Measurements from ENCODE around the gene SERAC1. TPM values are rescaled to one million over a fixed set of nuclear protein-coding genes. Genes with fewer than 3 reads are reported as not detected.

The SERAC1 gene
- total RNA-seq, 4 donors from 2014 or later: 14.9 to 17.6 (median 17.0) TPM

GRCh38 chr6:158207422-158207788 lies 39.3 kb upstream of the SERAC1 start:
- intact Hi-C loops (cut with DNase I): no loop called here
- 32 to 41% methylated on average over 3 of the region's 3 CpGs for WGBS, 2 donors
- no peak for DNase-seq
- Histone ChIP-seq H3K27ac (no peak overlapping the region), H3K27me3 (no peaks in the 10 kb centered on the region), H3K9me3 (no peaks in the 10 kb centered on the region), H3K4me3 (replicated peaks in 1 of 3) (no peak overlapping the region), H3K36me3 (no peaks in the 10 kb centered on the region), H3K4me1 (peaks cover 2 to 9% of the 10 kb centered on the region in 2 donors)
- no peak for TF ChIP-seq POLR2A (IDR thresholded peaks at IDR 0.05)
- TF ChIP-seq, protein P1, sequence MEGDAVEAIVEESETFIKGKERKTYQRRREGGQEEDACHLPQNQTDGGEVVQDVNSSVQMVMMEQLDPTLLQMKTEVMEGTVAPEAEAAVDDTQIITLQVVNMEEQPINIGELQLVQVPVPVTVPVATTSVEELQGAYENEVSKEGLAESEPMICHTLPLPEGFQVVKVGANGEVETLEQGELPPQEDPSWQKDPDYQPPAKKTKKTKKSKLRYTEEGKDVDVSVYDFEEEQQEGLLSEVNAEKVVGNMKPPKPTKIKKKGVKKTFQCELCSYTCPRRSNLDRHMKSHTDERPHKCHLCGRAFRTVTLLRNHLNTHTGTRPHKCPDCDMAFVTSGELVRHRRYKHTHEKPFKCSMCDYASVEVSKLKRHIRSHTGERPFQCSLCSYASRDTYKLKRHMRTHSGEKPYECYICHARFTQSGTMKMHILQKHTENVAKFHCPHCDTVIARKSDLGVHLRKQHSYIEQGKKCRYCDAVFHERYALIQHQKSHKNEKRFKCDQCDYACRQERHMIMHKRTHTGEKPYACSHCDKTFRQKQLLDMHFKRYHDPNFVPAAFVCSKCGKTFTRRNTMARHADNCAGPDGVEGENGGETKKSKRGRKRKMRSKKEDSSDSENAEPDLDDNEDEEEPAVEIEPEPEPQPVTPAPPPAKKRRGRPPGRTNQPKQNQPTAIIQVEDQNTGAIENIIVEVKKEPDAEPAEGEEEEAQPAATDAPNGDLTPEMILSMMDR (IDR thresholded peaks at IDR 0.05): no peak

DNA sequence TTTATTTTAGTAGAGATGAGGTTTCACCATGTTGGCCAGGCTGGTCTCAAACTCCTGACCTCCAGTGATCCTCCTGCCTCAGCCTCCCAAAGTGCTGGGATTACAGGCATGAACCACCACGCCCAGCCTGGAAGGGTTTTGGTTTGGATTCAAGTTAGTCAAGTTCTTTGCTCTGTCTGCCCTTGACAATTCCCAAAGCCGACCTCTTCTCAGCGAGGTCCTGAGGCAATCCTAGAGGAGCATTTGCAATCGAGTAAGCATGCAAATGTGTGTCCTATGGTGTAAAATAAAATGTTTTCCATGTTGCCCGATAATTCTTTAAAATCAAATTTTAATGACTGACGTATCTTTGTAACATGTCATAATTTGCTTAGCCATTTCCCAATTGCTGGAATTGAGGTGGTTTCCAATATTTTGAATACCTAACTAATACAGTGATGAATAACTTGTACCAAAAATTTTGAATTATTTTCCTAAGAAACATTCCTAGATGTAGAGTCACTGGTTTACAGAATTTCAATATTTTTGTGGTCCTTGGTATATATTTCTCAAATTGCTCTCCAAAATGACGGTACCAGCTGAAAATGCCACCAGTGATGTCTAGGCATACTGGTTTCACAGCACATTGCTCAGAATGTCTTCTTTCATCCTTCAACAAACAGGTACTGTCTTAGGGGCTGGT lies 38.8 kb upstream of the SERAC1 start:
- WGBS, 2 donors: 91 to 93% methylated on average over 7 of the region's 7 CpGs
- Histone ChIP-seq H3K27ac (no peak overlapping the region), H3K4me1 (peaks cover 2 to 9% of the 10 kb centered on the region in 2 donors), H3K4me3 (replicated peaks in 1 of 3) (no peak overlapping the region), H3K36me3 (no peaks in the 10 kb centered on the region), H3K27me3 (no peaks in the 10 kb centered on the region), H3K9me3 (no peaks in the 10 kb centered on the region)
- no peak for DNase-seq
- intact Hi-C loops (cut with DNase I): no loop called here
- TF ChIP-seq, protein P1 (IDR thresholded peaks at IDR 0.05): no peak
- TF ChIP-seq POLR2A (IDR thresholded peaks at IDR 0.05): no peak

GRCh38 chr6:158205169-158205944 lies 37.3 kb upstream of the SERAC1 start:
- peaks cover 2 to 9% of the 10 kb centered on the region in 2 donors for H3K4me1 ChIP-seq
- H3K36me3 ChIP-seq: no peaks in the 10 kb centered on the region
- 56 to 57% methylated on average over 13 of the region's 13 CpGs for WGBS, 2 donors
- H3K4me3 ChIP-seq (replicated peaks in 1 of 3): no peak overlapping the region
- peak; percentile 15 to 29 for DNase-seq
- no peaks in the 10 kb centered on the region for H3K27me3 ChIP-seq
- intact Hi-C loops (cut with DNase I): no loop called here
- no peak for TF ChIP-seq POLR2A (IDR thresholded peaks at IDR 0.05)
- TF ChIP-seq, protein P1 (IDR thresholded peaks at IDR 0.05): peak in 4 of 6 experiments; percentile 13 to 42 (median 30)
- no peaks in the 10 kb centered on the region for H3K9me3 ChIP-seq
- no peak overlapping the region for H3K27ac ChIP-seq

GRCh38 chr6:158198461-158198860 lies 30.4 kb upstream of the SERAC1 start:
- H3K4me3 ChIP-seq (replicated peaks in 1 of 3): no peak overlapping the region
- WGBS, 2 donors: 83 to 86% methylated on average over 13 of the region's 13 CpGs
- DNase-seq: no peak
- intact Hi-C loops (cut with DNase I): no loop called here
- H3K27me3 ChIP-seq: no peaks in the 10 kb centered on the region
- no peaks in the 10 kb centered on the region for H3K9me3 ChIP-seq
- H3K27ac ChIP-seq: no peak overlapping the region
- no peaks in the 10 kb centered on the region for H3K4me1 ChIP-seq
- no peaks in the 10 kb centered on the region for H3K36me3 ChIP-seq
- no peak for TF ChIP-seq POLR2A (IDR thresholded peaks at IDR 0.05)
- TF ChIP-seq, protein P1 (IDR thresholded peaks at IDR 0.05): no peak
